Mucosa of descending colon (tissue), 3 donors: ENCODE data around the gene FARS2. TPM values are rescaled to one million over a fixed set of nuclear protein-coding genes. Genes with fewer than 3 reads are reported as not detected.

ENCODE experiments used
- ATAC-seq: fragments of 200-7000 bp; cut with Tn5 transposase; one replicate; pipeline ENCODE4 v1.9.1; 2020; ENCODE audit warnings: mild to moderate bottlenecking, moderate library complexity
- DNase-seq, 3 donors: peaks; one replicate each; pipeline ENCODE4 v3.0.0-alpha.2; 2020
- H3K36me3 ChIP-seq: fragments of 200-600 bp; one replicate; pipeline ENCODE4 v1.8.0; 2021; ENCODE audit warnings: low read depth, mild to moderate bottlenecking
- H3K4me1 ChIP-seq: fragments of 200-600 bp; one replicate; pipeline ENCODE4 v1.8.0; 2021; ENCODE audit warnings: low read depth, mild to moderate bottlenecking
- H3K4me3 ChIP-seq: fragments of 200-600 bp; one replicate; pipeline ENCODE4 v1.8.0; 2021; ENCODE audit warnings: mild to moderate bottlenecking
- H3K9me3 ChIP-seq: fragments of 200-600 bp; one replicate; pipeline ENCODE4 v1.8.0; 2021; ENCODE audit warnings: mild to moderate bottlenecking
- intact Hi-C, 2 donors: fragments of 100-400 bp; cut with DNase I in 1 of 2; cut with micrococcal nuclease in 1 of 2; formaldehyde crosslinking; loops; one replicate each; pipeline versions ENCODE4 v1.11.0 to v1.11.1; 2022; cut with DNase I, micrococcal nuclease
- total RNA-seq, 3 donors: library from RNA; stranded (reverse); fragmentation: NEBNext Ultra II Directional in 2 of 3; extraction: Animal tissue kit (Norgen Biotek cat#: 25700) in 2 of 3; gene quantifications; one replicate each; pipeline versions ENCODE4 v1.2.1 to v1.2.4, GENCODE V29; 2021 to 2023
- TF ChIP-seq, protein P1 (sequence below): fragments of 200-600 bp; IDR thresholded peaks from one replicate; pipeline ENCODE4 v1.8.0; 2022; ENCODE audit warnings: antibody characterized with exemption, mild to moderate bottlenecking
- donor health status: DM: no; HTN: no; CAD: no; lungs with moderate emphysema.
- donor health status: DM: no; HTN: no; CAD: no.
- donor health status: DM: no; HTN: yes; CAD: no.

Gene FARS2
- total RNA-seq, 3 donors from 2014 or later: 15.2 to 21.6 (median 17.2) TPM

DNA sequence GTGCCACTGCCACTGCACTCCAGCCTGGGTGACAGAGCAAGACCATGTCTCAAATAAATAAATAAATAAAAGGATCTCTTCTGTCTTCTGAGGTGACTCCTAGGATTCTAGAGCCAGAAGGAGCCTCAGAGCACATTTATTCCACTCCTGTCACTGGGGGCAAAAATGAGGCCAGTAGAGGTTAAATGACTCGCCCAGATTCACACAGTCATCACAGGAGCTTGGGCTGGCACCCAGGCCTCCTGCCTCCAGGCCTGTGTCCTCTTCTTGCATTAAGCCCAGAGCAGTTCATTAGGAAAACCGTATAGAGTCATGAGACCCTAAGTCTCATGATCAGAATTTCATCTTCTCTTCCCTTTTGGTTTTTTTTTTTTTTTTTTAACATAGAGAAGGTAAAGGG is 502.1 kb downstream of the FARS2 start:
- Histone ChIP-seq H3K4me1 (no peaks in the 10 kb centered on the region), H3K9me3 (peaks cover 4% of the 10 kb centered on the region), H3K4me3 (no peak overlapping the region), H3K36me3 (no peaks in the 10 kb centered on the region)
- intact Hi-C loops: no loop called here
- TF ChIP-seq, protein P1, sequence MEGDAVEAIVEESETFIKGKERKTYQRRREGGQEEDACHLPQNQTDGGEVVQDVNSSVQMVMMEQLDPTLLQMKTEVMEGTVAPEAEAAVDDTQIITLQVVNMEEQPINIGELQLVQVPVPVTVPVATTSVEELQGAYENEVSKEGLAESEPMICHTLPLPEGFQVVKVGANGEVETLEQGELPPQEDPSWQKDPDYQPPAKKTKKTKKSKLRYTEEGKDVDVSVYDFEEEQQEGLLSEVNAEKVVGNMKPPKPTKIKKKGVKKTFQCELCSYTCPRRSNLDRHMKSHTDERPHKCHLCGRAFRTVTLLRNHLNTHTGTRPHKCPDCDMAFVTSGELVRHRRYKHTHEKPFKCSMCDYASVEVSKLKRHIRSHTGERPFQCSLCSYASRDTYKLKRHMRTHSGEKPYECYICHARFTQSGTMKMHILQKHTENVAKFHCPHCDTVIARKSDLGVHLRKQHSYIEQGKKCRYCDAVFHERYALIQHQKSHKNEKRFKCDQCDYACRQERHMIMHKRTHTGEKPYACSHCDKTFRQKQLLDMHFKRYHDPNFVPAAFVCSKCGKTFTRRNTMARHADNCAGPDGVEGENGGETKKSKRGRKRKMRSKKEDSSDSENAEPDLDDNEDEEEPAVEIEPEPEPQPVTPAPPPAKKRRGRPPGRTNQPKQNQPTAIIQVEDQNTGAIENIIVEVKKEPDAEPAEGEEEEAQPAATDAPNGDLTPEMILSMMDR: no peak
- DNase-seq: no peak
- no peak for ATAC-seq

DNA sequence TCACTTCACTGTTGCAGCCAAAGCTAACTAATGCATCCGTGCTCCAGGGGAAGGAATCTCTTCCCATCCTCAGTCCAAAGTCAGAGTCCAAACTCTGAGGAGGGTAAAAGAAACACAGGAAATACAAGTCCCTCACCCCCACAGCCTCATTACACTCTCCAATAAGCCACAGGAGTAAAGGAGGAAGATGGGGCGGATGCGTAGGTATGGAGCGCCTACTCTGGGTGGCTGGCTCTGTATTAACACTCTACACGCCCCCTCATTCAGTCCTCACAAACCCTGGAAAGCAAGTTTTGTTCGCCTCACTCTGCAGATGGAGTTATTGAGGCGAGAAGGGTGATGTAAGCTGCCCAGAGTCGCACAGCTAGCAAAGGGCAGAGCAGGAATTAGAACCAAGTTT is 502.6 kb downstream of the FARS2 start:
- no peak overlapping the region for H3K4me3 ChIP-seq
- ATAC-seq (no peak), DNase-seq (no peak)
- H3K9me3 ChIP-seq: peaks cover 4% of the 10 kb centered on the region
- TF ChIP-seq, protein P1: no peak
- H3K4me1 ChIP-seq: no peaks in the 10 kb centered on the region
- no peaks in the 10 kb centered on the region for H3K36me3 ChIP-seq
- intact Hi-C loops: no loop called here

DNA sequence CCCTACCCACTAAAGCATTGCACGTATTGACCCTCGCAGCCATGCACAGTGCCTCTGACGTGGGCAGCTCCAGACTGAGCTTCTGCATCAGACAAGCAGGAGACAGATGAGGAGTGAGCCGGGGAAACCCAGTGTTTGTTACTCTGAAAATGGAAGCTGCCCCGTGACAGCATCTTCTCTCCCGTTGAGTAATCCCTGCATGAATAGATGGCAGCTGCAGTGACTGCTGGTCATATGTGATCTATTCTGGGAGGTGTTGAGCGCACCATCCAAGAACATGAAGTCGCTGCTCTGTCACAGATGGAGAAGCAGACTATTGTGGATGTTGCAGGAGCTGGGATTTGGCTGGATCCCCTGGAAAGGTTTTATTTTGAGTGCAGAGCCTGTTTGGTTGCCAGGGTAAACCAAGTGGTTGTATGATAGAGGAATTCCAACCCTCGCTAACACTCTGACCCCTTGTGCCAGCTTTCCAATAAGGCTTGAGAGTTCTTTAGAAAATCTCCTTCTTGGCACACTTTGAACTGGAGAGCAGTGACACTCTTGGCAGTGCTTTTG is 503.2 kb downstream of the FARS2 start:
- no peak for ATAC-seq
- Histone ChIP-seq H3K4me3 (no peak overlapping the region), H3K4me1 (no peaks in the 10 kb centered on the region), H3K36me3 (no peaks in the 10 kb centered on the region), H3K9me3 (peaks cover 4% of the 10 kb centered on the region)
- intact Hi-C loops: no loop called here
- TF ChIP-seq, protein P1: no peak
- DNase-seq: no peak

DNA sequence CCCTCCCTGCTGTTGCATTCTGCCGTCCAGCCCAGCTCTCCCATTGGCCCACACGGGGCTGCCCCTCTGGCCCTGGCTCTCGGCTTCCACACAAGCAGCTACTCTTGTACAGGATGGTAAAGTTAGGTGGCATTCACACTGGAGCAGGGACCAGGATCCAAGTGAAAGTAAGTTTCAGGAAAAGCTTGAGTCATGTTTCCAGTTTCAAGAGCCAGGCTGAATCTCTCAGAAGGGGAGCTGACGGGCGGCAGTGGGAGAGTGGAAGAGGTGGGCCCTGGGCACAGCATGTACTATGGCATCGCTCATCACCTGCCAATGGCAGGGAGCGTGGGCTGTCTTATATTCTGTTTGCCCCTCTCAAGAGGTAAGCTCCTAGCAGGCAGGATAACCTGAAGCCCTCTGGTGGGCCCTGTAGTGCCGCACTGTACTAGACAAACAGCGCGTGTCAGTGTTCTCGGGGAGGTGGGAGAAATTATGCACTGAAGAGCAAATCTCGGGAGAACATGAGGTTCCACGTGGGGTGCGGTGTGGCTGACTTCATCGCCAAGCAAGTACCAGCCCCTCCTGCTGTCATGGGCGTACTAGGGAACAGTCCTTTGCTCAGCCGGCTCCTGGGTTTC is 503.9 kb downstream of the FARS2 start:
- DNase-seq: no peak
- TF ChIP-seq, protein P1: no peak
- intact Hi-C loops: no loop called here
- Histone ChIP-seq H3K4me3 (no peak overlapping the region), H3K36me3 (no peaks in the 10 kb centered on the region), H3K4me1 (no peaks in the 10 kb centered on the region), H3K9me3 (peaks cover 4% of the 10 kb centered on the region)
- no peak for ATAC-seq

DNA sequence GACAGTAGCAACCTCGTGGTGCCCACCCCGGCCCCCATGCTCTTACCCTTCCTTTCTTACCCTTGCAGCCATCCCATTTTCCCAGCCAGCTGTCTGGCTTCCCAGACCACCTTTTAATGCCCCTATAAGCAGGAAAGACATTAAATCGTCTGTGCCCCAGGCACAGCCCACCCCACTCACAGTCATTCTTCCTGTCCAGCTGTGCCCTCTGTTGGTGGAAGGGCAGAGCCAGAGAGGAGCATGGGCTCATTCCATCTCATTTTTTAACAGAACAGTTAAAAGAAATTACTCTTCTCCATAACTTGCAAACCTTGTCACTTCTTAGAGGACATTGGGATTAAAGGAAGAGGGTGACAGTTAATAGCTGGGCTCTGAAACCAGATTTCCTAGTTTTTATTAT is 504.9 kb downstream of the FARS2 start:
- Histone ChIP-seq H3K9me3 (peaks cover 4% of the 10 kb centered on the region), H3K4me3 (no peak overlapping the region), H3K36me3 (no peaks in the 10 kb centered on the region), H3K4me1 (no peaks in the 10 kb centered on the region)
- DNase-seq: no peak
- intact Hi-C loops: no loop called here
- no peak for ATAC-seq
- TF ChIP-seq, protein P1: no peak
